Body of pancreas (tissue), 4 donors: ENCODE results near the gene YWHAQ. TPM values are rescaled to one million over a fixed set of nuclear protein-coding genes. Genes with fewer than 3 reads are reported as not detected.
"Not testable (repeated sequence)": the region's sequence is repeated elsewhere in the genome, so short reads cannot be mapped to it uniquely, and the experiment has no call there.

Source experiments
- ATAC-seq: fragments of 150-250 bp; one replicate; pipeline ENCODE4 v1.9.1; 2016
- DNase-seq, 4 donors: peaks; one replicate each; pipeline ENCODE4 v3.0.0-alpha.2; 2019
- H3K27ac ChIP-seq, 4 donors: fragments of 200-600 bp; sonication (generic); 1 replicate in 3 of 4; 2 replicates in 1 of 4; pipeline versions ENCODE4 v1.5.1 to v1.6.1; 2016 to 2019; ENCODE audit warnings: mild to moderate bottlenecking in 1 of 4, mixed read lengths in 1 of 4, moderate library complexity in 1 of 4
- H3K27me3 ChIP-seq, 2 donors: fragments of 200-600 bp; sonication (generic); one replicate each; pipeline ENCODE4 v1.6.0; 2016; ENCODE audit warnings: mild to moderate bottlenecking in 1 of 2
- H3K36me3 ChIP-seq, 2 donors: fragments of 200-600 bp; sonication (generic); replicated peaks in 1 of 2; 2 replicates each; pipeline ENCODE4 v1.5.1; 2016; ENCODE audit warnings: low read depth in 2 of 2; ENCODE audit not compliant: insufficient read depth in 1 of 2
- H3K4me1 ChIP-seq: fragments of 200-600 bp; sonication (generic); one replicate; pipeline ENCODE4 v1.6.0; 2016
- H3K4me3 ChIP-seq, 2 donors: fragments of 200-600 bp; sonication (generic); 1 replicate in 1 of 2; 2 replicates in 1 of 2; pipeline ENCODE4 v1.5.1; 2016 to 2019
- H3K9me3 ChIP-seq, 3 donors: fragments of 200-600 bp; sonication (generic); 1 replicate in 2 of 3; 2 replicates in 1 of 3; pipeline ENCODE4 v1.5.1; 2016
- CTCF ChIP-seq, 7 experiments: fragments of 450-650 bp in 4 of 7; fragments of 200-600 bp in 3 of 7; sonication (generic) in 3 of 7; IDR thresholded peaks; one replicate each; pipeline ENCODE4 v1.5.1; 2016 to 2019; ENCODE audit warnings: antibody characterized with exemption in 7 of 7
- POLR2A ChIP-seq, 3 donors: fragments of 450-650 bp; IDR thresholded peaks; one replicate each; pipeline ENCODE4 v1.6.1; 2016; ENCODE audit warnings: antibody characterized with exemption in 3 of 3, mild to moderate bottlenecking in 2 of 3
- WGBS, 2 donors: methylation state at CpG; one replicate each; pipeline ENCODE4 v1.1.5; 2017; 5-methylcytosine and 5-hydroxymethylcytosine counted together
- intact Hi-C: fragments of 100-400 bp; cut with DNase I; formaldehyde crosslinking; loops from one replicate; pipeline ENCODE4 v1.15.1; 2023
- total RNA-seq, 2 donors: library from RNA; depleted of rRNA; stranded (reverse); fragments of >200 nt; gene quantifications; one replicate each; pipeline ENCODE4 v1.1.0, GENCODE V29; 2016

YWHAQ gene
- total RNA-seq, 2 donors from 2014 or later, result 69.2 to 132 TPM

GRCh38 chr2:9596621-9597311 is 34.0 kb downstream of the YWHAQ start:
- Histone ChIP-seq H3K4me1 (peaks cover 25% of the 10 kb centered on the region), H3K27ac (no peak overlapping the region), H3K27me3 (no peaks in the 10 kb centered on the region), H3K4me3 (no peak overlapping the region), H3K9me3 (peaks cover 0 to 7% (median 0%) of the 10 kb centered on the region in 3 donors), H3K36me3 (peaks cover 0 to 5% of the 10 kb centered on the region in 2 donors)
- no peak for TF ChIP-seq CTCF (IDR thresholded peaks at IDR 0.05)
- DNase-seq, result no peak
- ATAC-seq, result no peak
- 90 to 93% methylated on average over 10 of the region's 10 CpGs for WGBS, 2 donors
- intact Hi-C loops, result no loop called here

- DNase-seq (no peak), ATAC-seq (no peak)
- 43 to 52% methylated on average over 2 of the region's 2 CpGs for WGBS, 2 donors
- H3K9me3 ChIP-seq, result peaks cover 0 to 7% (median 0%) of the 10 kb centered on the region in 3 donors
- peaks cover 25% of the 10 kb centered on the region for H3K4me1 ChIP-seq
- intact Hi-C loops, result no loop called here
- no peak overlapping the region for H3K4me3 ChIP-seq
- peak overlapping the region in 1 of 4 donors; percentile 49 for H3K27ac ChIP-seq
- H3K36me3 ChIP-seq, result peaks cover 3 to 5% of the 10 kb centered on the region in 2 donors
- TF ChIP-seq CTCF (IDR thresholded peaks at IDR 0.05) (no peak), POLR2A (IDR thresholded peaks at IDR 0.05) (no peak)
- H3K27me3 ChIP-seq, result no peaks in the 10 kb centered on the region
Measured at GRCh38 chr2:9595746-9596145, 35.1 kb downstream of the YWHAQ start.

- Histone ChIP-seq H3K4me1 (peaks cover 25% of the 10 kb centered on the region), H3K27ac (peak overlapping the region in 3 of 4 donors; percentile 42 to 51 (median 49))
- ATAC-seq, H3K9me3 ChIP-seq, H3K4me3 ChIP-seq, H3K36me3 ChIP-seq, H3K27me3 ChIP-seq, intact Hi-C loops, DNase-seq: not testable (repeated sequence)
- WGBS, 2 donors, result 77 to 82% methylated on average over 5 to 6 of the region's 6 CpGs
Measured at GRCh38 chr2:9595256-9595655, 35.5 kb downstream of the YWHAQ start.

GRCh38 chr2:9594366-9595054 is 36.3 kb downstream of the YWHAQ start:
- no peak for TF ChIP-seq CTCF (IDR thresholded peaks at IDR 0.05)
- TF ChIP-seq POLR2A (IDR thresholded peaks at IDR 0.05), result no peak
- Histone ChIP-seq H3K4me3 (no peak overlapping the region), H3K36me3 (peaks cover 3 to 8% of the 10 kb centered on the region in 2 donors), H3K9me3 (peaks cover 0 to 5% (median 0%) of the 10 kb centered on the region in 3 donors), H3K27me3 (no peaks in the 10 kb centered on the region), H3K27ac (peak overlapping the region; percentile 13 to 51 (median 46)), H3K4me1 (peaks cover 25% of the 10 kb centered on the region)
- intact Hi-C loops, result no loop called here
- 19 to 37% methylated on average over 2 of the region's 2 CpGs for WGBS, 2 donors
- DNase-seq (peak; percentile 23 to 62 (median 38)), ATAC-seq (peak; percentile 90)

GRCh38 chr2:9593925-9594324 is 36.9 kb downstream of the YWHAQ start:
- intact Hi-C loops, result no loop called here
- TF ChIP-seq POLR2A (IDR thresholded peaks at IDR 0.05), result no peak
- no peak for TF ChIP-seq CTCF (IDR thresholded peaks at IDR 0.05)
- DNase-seq (no peak), ATAC-seq (no peak)
- no peak overlapping the region for H3K4me3 ChIP-seq
- H3K27me3 ChIP-seq, result no peaks in the 10 kb centered on the region
- H3K36me3 ChIP-seq, result peaks cover 3 to 8% of the 10 kb centered on the region in 2 donors
- 86 to 94% methylated on average over 4 of the region's 4 CpGs for WGBS, 2 donors
- H3K9me3 ChIP-seq, result no peaks in the 10 kb centered on the region
- H3K4me1 ChIP-seq, result peaks cover 25% of the 10 kb centered on the region
- peak overlapping the region in 1 of 4 donors; percentile 49 for H3K27ac ChIP-seq
